AG09319 (cell line): ENCODE results near the gene SRGN.

ENCODE experiments used
- DNase-seq: peaks from one replicate; pipeline ENCODE4 v3.0.0-alpha.2; 2010; ENCODE audit warnings: low read depth; ENCODE audit errors: extremely low read depth
- TF ChIP-seq, protein P1 (sequence below): IDR thresholded peaks from 2 replicates; pipeline ENCODE4 v1.5.1; 2011; ENCODE audit warnings: low read depth, mild to moderate bottlenecking, inconsistent platforms, low read length, moderate library complexity

Gene SRGN

DNA sequence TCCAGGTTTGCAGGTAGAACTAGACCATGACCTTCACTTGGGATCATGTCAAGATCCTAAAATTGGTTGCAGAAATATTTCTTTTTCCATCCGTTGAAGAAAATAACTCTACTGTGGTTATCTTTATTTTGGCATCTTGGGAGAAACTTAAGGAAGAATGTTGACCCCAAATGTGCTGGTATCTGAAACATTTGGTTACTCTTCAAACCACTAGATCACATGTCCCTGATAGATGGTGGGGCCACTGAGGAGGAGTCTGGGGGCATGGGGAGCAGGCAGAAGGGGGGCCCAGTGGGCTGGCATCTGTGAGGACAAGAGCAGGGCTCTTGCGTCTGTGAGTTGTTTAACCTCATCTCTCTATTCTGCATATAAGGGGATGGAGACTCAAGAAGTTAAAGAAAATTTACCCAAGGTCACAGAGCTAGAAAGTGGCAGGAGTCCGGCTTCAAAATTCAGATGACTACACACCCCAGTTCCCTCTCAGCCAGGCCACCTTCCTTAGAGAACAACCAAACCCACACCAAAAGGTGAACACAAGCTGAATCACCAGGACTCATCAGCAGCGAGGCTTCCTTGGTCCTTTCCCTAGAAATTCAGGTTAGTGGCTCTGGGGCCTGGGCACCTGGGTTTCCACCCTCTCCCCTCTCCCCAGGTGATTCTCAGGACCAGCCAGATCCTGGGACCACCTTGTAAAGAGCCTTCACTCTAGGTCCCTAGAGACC, 40.6 kb upstream of the SRGN start:
- DNase-seq = no peak
- TF ChIP-seq, protein P1, sequence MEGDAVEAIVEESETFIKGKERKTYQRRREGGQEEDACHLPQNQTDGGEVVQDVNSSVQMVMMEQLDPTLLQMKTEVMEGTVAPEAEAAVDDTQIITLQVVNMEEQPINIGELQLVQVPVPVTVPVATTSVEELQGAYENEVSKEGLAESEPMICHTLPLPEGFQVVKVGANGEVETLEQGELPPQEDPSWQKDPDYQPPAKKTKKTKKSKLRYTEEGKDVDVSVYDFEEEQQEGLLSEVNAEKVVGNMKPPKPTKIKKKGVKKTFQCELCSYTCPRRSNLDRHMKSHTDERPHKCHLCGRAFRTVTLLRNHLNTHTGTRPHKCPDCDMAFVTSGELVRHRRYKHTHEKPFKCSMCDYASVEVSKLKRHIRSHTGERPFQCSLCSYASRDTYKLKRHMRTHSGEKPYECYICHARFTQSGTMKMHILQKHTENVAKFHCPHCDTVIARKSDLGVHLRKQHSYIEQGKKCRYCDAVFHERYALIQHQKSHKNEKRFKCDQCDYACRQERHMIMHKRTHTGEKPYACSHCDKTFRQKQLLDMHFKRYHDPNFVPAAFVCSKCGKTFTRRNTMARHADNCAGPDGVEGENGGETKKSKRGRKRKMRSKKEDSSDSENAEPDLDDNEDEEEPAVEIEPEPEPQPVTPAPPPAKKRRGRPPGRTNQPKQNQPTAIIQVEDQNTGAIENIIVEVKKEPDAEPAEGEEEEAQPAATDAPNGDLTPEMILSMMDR = no peak

DNA sequence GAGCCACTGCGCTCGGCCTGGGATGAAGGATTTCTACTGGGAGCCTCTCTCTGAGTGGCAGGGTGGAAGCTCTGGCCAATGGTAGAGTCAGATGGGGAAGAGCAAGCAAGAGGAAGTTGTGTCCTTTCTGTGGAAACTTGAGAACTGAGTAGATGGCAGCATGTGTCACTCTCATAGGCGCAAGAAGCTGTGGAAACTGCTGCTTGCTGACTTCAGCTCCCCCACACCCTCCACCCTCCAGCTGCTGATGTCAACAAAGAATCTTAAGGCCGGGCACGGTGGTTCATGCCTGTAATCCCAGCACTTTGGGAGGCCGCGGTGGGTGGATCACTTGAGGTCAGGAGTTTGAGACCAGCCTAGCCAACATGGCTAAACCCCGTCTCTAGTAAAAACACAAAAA, 39.8 kb upstream of the SRGN start:
- DNase-seq = no peak
- TF ChIP-seq, protein P1 = no peak

DNA sequence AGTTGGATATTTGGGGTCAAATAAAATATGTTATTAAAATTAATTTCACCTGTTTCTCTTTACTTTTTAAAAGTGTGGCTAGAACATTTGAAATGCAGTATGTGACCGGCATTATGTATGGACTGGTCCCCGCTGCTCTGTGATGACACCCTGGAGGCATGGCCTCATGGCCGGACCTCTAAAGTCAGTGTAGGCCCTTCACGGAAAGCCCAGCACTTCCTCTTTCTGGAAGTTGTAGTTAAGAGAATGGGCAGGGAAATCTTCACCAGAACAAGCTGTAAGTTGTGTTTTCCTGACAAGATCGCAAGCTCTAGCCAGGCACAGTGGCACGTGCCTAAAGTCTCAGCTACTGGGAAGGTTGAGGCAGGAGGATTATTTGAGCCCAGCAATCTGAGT, 38.3 kb upstream of the SRGN start:
- TF ChIP-seq, protein P1 = no peak
- DNase-seq = no peak

DNA sequence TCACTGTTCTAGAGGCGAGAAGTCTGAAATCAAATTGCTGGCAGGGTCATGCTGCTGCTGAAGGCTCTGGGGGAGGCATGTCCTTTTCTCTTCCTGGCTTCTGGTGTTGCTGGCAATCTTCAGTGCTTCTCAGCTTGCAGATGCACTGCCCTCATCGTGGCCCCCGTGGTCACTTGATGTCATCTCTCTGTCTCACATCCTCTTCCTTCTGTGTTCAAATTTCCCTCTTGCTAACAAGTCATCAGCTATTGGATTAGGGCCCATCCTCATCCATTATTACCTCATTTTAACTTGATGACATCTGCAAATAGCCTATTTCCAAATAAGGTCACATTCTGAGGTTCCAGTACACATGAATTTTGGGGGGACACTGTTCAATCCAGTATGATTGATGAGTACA, 36.6 kb upstream of the SRGN start:
- no peak for DNase-seq
- TF ChIP-seq, protein P1 = no peak

DNA sequence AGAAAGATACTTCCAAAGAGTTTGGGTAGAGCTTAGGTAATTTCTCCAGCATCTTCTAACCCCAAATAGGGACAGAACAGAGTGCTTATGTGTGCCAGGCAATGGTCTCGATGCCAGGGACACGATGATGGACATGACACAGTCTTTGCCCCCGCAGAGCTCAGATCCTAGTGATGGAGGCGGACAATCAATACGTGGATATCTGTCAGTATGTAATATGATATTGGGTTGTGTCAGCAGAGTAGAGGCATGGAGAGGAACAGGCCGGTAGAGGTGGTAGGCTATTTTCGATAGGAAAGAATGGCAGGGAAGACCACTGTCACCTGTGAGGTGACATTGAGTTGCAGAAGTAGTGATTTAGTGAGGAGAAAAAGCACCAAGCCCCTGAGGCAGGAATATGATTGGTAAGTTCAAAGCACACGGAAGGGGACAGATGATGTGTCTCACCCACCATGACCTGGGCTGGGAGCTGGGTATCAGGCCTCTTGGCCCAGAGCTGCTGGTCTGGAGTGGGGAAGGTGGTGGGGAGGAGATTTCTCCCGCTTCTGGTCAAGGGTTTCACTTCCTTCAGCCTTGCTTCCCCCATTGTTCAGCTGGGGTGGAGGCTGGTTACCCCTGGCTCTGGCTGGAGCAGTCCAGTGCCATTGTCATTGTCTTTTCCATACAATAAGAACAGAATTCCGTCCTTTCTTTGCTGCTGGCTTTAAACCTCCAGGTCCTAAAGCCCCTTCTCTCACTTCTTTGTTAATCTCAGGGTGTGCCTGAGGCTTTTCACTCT, 36.0 kb upstream of the SRGN start:
- DNase-seq = no peak
- TF ChIP-seq, protein P1 = no peak

DNA sequence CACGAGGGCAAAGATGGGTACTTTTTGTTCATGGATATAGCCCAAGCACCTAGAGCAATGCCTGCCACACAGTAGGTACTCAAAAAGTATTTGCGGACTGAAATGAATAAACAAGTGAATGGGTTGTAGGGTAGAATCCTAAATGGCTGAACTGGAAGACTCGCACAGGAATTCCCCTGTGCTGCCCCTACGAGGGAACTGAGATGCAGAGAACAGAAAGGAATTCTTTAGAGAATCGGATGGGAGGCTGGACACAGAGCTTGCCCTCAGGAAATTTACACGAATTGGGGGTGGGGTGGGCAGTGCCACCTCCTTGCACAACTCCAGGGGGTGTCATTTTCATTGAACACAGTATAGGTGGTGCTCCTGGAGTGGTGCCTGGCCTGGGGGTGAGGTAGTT, 35.2 kb upstream of the SRGN start:
- DNase-seq = no peak
- TF ChIP-seq, protein P1 = no peak

DNA sequence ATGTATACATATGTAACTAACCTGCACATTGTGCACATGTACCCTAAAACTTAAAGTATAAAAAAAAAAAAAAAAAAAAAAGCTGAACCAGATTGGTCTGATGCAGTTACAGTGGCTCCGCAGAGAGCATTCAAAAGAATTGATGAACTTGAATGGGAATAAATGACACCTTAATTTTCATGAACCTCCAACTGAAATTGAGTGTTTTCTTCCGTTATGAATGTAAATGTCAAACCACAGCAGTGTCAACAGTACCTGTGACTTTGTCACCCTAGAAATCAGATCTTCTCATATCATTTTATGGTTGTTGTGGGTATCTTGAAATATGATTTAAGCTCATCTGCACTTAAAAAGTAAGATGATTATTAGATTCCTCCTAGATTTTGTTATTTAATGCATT, 32.7 kb upstream of the SRGN start:
- TF ChIP-seq, protein P1 = no peak
- no peak for DNase-seq
